HG03460 (cell line): ENCODE measurements around the gene C2CD4B.

Source experiments
- ATAC-seq: cut with Tn5 transposase; IDR thresholded peaks from one replicate; pipeline ENCODE4 v1.9.1; 2021; ENCODE audit not compliant: unreplicated experiment

Gene C2CD4B

DNA sequence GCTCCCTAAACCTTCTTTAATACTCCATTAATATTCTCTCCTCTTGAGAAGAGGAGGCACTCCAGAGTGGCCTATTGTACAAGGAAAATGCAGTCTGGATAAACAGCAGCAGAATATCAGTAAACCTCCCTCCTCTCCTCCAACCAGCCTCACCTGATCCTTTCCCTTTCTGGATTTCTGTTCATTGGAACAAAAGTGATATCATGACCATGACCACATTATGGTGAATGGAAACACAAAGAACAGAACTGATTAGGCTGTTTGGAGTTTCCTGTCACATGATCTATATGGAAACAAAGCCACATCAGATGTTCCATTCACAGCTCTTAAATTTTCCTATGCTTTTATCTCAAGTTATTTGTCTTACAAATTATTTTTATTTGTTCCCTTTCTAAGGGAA lies 14.6 kb downstream of the C2CD4B start:
- ATAC-seq, result no peak

DNA sequence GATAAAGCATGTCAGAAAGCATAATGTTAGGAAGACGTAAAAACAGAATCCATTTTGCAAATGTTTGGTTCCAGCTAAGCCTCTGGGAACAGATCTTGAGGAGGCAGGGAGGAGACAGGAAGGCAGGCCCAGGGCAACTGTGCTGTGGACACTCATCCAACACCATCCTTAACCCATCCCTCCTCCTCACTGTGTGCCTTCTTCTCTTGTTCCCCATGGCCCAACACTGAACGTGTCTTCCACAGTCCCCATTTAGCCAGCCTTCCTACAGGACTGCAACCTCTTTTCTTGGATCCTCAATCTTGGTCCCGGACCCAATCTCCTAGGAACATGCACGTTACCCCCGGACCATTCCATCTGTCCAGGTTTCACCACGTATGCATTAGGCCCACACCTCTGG lies 15.4 kb downstream of the C2CD4B start:
- ATAC-seq, result no peak

DNA sequence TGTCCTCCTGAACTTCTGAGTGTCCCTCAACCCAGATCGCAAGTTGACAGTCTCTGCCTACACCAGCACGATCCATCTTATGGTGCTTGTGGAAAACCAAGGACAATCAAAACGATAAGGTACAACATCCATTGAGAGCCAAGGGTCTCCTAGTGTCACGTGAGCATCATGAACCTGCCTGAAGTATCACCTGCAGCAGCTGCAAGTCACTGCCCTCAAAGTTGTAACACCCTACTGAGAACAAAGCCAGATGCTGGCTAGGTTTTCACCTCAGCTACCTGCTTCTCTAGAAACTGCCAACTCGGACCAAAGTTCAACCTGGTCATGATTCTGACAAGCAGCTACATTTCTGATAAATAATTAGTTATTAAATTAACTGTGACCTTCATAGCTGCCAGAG lies 17.5 kb downstream of the C2CD4B start:
- no peak for ATAC-seq

- no peak for ATAC-seq
Observed at GRCh38 chr15:62147149-62147548, 17.9 kb downstream of the C2CD4B start.

DNA sequence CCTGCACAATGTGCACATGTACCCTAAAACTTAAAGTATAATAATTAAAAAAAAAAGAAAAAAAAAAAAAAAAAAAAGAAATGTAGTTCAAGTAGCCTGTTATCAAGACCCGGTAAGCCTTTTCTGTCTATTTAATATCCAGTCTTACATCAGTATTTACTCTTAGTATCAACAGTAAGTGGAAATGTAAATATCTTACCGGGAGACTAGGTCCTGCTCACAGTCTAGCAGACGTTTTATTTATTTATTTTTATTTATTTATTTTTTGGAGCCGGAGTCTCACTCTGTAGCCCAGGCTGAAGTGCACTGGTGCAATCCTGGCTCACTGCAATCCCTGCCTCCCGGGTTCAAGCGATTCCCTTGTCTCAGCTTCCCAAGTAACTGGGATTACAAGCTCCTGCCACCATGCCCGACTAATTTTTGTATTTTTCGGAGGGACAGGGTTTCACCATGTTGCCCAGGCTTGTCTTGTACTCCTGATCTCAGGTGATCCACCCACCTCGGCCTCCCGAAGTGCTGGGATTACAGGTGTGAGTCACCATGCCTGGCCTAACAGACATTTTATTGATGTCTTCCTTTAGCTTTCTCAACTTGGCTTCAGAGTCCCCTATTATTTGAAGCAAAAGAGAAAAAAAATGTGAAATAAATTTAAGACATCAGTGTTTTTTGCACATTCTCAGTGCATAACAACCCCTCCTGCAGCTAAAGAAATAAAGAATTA lies 19.9 kb downstream of the C2CD4B start:
- ATAC-seq, result no peak

DNA sequence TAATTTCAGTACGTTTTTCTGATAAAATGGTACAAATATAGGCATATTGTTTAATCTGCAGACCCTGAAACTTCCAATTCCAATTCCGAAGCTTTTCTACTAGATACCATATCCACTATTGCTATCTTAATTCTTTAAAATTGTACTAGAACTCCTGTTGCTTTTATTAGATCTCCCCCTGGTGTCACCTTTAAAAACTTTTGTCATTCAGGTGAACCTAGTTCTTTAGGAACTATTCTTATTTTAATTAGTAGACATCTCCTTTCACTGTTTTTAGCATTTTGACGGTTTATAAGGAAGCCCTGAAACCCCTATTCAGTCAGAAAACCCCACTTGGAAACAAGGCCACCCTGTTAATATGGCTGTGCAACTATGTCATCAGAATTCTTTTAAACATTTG lies 22.3 kb downstream of the C2CD4B start:
- no peak for ATAC-seq

DNA sequence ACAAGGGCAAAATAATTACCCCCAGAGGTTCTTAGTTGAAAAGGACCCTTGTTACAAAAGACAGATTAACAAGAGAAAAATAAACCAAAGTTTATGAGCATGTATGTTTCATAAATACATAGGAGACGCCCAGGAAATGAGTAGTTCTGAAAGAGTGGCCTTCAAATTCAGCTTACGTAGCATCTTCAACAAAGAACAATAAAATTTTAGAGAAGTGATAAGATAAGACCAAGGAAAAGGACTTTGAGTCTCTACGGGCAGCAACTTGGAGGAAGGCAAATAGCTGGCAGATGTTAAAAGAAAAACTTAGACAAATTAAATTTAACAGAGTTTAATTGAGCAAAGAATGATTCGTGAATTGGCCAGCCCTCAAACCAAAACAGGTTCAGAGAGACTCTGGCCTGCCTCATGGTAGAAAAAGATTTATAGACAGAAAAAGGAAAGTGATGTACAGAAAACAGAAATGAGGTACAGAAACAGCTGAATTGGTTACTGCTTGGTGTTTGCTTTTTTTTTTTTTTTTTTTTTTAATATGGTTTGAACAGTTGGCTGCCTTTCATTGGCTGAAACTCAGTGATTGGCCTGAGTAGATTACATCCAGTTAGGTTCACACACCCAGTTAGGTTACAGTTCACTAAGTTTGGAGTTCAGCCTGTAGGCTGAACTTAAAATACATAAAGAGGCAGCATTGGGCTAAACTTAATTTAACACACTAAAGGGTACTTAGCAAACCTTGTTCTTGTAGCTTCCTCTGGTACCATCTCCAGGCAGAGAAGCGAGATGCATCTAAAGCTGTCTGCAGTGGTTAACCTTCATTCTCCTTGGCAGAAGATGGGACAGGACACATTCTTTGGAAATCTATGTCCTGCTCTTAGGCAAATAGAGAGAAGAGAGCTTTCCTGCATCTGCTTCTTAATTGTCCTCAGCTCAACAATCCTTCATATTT lies 23.2 kb downstream of the C2CD4B start:
- no peak for ATAC-seq

GRCh38 chr15:62141200-62141599 lies 23.9 kb downstream of the C2CD4B start:
- ATAC-seq, result no peak

GRCh38 chr15:62138124-62138523 lies 27.0 kb downstream of the C2CD4B start:
- ATAC-seq, result no peak

GRCh38 chr15:62136911-62137865 lies 27.9 kb downstream of the C2CD4B start:
- ATAC-seq, result no peak

- ATAC-seq, result no peak
Observed at GRCh38 chr15:62135532-62136134, 29.5 kb downstream of the C2CD4B start.

- ATAC-seq, result no peak
Observed at GRCh38 chr15:62133141-62133540, 31.9 kb downstream of the C2CD4B start.

- no peak for ATAC-seq
Observed at GRCh38 chr15:62128916-62129315, 36.2 kb downstream of the C2CD4B start.

- no peak for ATAC-seq
Observed at GRCh38 chr15:62126364-62126763, 38.7 kb downstream of the C2CD4B start.

DNA sequence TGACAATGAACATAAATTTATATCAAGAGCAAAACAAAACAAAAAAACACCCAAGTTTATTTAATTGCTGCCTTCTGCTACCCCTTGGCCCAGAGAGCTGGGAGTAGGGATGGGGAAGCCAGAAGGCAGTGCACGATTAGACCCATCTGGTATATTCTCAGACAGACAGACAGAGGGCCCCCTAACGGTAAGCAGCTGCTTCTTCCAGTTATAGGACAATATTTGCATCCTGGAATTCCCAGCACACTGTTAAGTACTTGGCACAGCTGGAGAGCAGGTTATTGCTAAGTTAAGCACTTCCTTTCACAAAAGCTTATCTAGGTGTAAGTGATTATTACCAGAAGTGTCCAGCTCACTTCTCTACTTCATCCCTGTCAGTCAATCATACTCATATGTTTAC lies 39.3 kb downstream of the C2CD4B start:
- no peak for ATAC-seq

DNA sequence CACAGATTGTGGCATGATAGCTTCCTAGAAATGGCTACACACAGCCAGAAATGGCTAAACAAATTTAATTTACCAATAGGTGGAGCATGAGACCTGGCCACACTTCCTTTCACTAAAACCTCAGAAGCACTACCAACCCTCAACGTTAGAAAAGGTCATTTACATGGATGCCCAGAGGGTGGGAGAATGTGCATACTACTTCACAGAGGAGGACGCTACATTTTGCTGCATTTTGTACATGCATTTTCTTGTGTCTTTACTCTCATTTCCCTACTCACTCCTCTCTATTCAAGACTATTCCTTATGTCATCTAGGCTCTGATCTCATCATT lies 40.1 kb downstream of the C2CD4B start:
- no peak for ATAC-seq

GRCh38 chr15:62124176-62124972 lies 40.7 kb downstream of the C2CD4B start:
- no peak for ATAC-seq

GRCh38 chr15:62122249-62122648 lies 42.8 kb downstream of the C2CD4B start:
- no peak for ATAC-seq

GRCh38 chr15:62121273-62122015 lies 43.6 kb downstream of the C2CD4B start:
- ATAC-seq, result no peak
